ENCODE results near the gene PPARD. TPM values are rescaled to one million over a fixed set of nuclear protein-coding genes. Genes with fewer than 3 reads are reported as not detected.

PPARD gene
- total RNA-seq, 1 experiment from 2014 or later: 38.4 TPM

DNA sequence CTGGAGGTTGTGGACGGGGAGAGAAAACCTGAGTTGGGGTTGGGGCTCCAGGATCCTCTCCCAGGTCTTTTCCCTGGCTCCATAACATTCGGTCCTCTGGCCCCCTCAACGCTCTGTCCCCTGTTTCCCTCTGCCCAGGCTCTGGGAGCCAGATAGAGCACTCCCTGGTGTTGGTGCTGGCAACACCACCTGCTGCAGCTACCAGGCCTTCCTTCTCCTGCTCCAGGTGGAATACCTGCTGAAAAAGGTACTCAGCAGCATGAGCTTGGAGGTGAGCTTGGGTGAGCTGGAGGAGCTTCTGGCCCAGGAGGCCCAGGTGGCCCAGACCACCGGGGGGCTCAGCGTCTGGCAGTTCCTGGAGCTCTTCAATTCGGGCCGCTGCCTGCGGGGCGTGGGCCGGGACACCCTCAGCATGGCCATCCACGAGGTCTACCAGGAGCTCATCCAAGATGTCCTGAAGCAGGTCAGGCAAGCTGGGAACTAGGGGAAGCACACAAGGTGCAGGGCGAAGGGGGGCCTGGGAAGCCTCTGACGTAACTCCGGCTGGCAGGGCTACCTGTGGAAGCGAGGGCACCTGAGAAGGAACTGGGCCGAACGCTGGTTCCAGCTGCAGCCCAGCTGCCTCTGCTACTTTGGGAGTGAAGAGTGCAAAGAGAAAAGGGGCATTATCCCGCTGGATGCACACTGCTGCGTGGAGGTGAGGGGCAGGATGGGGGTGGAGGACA is 30.1 kb upstream of the PPARD start:
- CTCF ChIA-PET: interaction anchor here (1.0 kb wide), 1 partner anchor 137 kb away, joined by 4 read pairs; no protein-coding TSS in a partner anchor
- ATAC-seq: no peak

More for the DNA sequence above, 30.1 kb upstream of the PPARD start:
- no peaks in the 10 kb centered on the region for H3K79me2 ChIP-seq (ENCODE audit: insufficient read depth, low read length)
- H3K27ac ChIP-seq (ENCODE audit: low read depth, low read length): no peak overlapping the region
- no peaks in the 10 kb centered on the region for H3K27me3 ChIP-seq (ENCODE audit: insufficient read depth, low read length)
- no peaks in the 10 kb centered on the region for H4K20me1 ChIP-seq (ENCODE audit: insufficient read depth)
- no TSS peak for BruUV-seq (replicated peaks)
- H3K9me2 ChIP-seq (ENCODE audit: insufficient read depth): no peaks in the 10 kb centered on the region
- no peak overlapping the region for H3K4me3 ChIP-seq (replicated peaks in 1 of 2; ENCODE audit: low read depth in 1 of 2, low read length in 2 of 2)
- no peaks in the 10 kb centered on the region for H3K4me1 ChIP-seq (ENCODE audit: control insufficient read depth in 1 of 2, insufficient read depth in 2 of 2, low read length in 2 of 2)
- no peak for DNase-seq (ENCODE audit: low read depth, low spot score)
- TF ChIP-seq EZH2phosphoT487 (IDR thresholded peaks at IDR 0.05; ENCODE audit: borderline replicate concordance) (no peak), RAD21 (IDR thresholded peaks at IDR 0.05; ENCODE audit: low read depth) (no peak), FOSL1 (IDR thresholded peaks at IDR 0.05; ENCODE audit: low read depth) (no peak), EZH2 (IDR thresholded peaks at IDR 0.05) (no peak), EGR1 (IDR thresholded peaks at IDR 0.05; ENCODE audit: low read depth) (no peak), CEBPB (IDR thresholded peaks at IDR 0.05; ENCODE audit: low read depth) (no peak), POLR2AphosphoS5 (IDR thresholded peaks at IDR 0.05; ENCODE audit: low read depth, low read length) (no peak), JUND (IDR thresholded peaks at IDR 0.05) (no peak), SRF (IDR thresholded peaks at IDR 0.05; ENCODE audit: low read depth) (no peak), ZNF274 (IDR thresholded peaks at IDR 0.05; ENCODE audit: low read depth, low read length) (no peak), TCF7L2 (IDR thresholded peaks at IDR 0.05; ENCODE audit: borderline replicate concordance, extremely low read depth, insufficient read depth, insufficient read length) (no peak), SP1 (IDR thresholded peaks at IDR 0.05; ENCODE audit: low read depth) (no peak), ZFX (IDR thresholded peaks at IDR 0.05) (no peak), CBX3 (IDR thresholded peaks at IDR 0.05; ENCODE audit: low read depth) (no peak), YY1 (IDR thresholded peaks at IDR 0.05; ENCODE audit: extremely low read depth, insufficient replicate concordance, low read depth, low read length) (no peak)
- TF ChIP-seq, protein P1, sequence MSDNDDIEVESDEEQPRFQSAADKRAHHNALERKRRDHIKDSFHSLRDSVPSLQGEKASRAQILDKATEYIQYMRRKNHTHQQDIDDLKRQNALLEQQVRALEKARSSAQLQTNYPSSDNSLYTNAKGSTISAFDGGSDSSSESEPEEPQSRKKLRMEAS (IDR thresholded peaks at IDR 0.05): no peak
- TF ChIP-seq, protein P2, sequence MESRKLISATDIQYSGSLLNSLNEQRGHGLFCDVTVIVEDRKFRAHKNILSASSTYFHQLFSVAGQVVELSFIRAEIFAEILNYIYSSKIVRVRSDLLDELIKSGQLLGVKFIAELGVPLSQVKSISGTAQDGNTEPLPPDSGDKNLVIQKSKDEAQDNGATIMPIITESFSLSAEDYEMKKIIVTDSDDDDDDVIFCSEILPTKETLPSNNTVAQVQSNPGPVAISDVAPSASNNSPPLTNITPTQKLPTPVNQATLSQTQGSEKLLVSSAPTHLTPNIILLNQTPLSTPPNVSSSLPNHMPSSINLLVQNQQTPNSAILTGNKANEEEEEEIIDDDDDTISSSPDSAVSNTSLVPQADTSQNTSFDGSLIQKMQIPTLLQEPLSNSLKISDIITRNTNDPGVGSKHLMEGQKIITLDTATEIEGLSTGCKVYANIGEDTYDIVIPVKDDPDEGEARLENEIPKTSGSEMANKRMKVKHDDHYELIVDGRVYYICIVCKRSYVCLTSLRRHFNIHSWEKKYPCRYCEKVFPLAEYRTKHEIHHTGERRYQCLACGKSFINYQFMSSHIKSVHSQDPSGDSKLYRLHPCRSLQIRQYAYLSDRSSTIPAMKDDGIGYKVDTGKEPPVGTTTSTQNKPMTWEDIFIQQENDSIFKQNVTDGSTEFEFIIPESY (IDR thresholded peaks at IDR 0.05; ENCODE audit: extremely low read depth, insufficient replicate concordance, low read length): no peak
- TF ChIP-seq, protein P3, sequence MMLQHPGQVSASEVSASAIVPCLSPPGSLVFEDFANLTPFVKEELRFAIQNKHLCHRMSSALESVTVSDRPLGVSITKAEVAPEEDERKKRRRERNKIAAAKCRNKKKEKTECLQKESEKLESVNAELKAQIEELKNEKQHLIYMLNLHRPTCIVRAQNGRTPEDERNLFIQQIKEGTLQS (IDR thresholded peaks at IDR 0.05): no peak
- TF ChIP-seq, protein P4, sequence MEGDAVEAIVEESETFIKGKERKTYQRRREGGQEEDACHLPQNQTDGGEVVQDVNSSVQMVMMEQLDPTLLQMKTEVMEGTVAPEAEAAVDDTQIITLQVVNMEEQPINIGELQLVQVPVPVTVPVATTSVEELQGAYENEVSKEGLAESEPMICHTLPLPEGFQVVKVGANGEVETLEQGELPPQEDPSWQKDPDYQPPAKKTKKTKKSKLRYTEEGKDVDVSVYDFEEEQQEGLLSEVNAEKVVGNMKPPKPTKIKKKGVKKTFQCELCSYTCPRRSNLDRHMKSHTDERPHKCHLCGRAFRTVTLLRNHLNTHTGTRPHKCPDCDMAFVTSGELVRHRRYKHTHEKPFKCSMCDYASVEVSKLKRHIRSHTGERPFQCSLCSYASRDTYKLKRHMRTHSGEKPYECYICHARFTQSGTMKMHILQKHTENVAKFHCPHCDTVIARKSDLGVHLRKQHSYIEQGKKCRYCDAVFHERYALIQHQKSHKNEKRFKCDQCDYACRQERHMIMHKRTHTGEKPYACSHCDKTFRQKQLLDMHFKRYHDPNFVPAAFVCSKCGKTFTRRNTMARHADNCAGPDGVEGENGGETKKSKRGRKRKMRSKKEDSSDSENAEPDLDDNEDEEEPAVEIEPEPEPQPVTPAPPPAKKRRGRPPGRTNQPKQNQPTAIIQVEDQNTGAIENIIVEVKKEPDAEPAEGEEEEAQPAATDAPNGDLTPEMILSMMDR (IDR thresholded peaks at IDR 0.05 in 2 of 3, conservative IDR thresholded peaks at IDR 0.05 in 1 of 3; ENCODE audit: borderline replicate concordance in 1 of 3, insufficient read depth in 1 of 3, low read depth in 2 of 3, low read length in 2 of 3): no peak
- TF ChIP-seq, protein P5, sequence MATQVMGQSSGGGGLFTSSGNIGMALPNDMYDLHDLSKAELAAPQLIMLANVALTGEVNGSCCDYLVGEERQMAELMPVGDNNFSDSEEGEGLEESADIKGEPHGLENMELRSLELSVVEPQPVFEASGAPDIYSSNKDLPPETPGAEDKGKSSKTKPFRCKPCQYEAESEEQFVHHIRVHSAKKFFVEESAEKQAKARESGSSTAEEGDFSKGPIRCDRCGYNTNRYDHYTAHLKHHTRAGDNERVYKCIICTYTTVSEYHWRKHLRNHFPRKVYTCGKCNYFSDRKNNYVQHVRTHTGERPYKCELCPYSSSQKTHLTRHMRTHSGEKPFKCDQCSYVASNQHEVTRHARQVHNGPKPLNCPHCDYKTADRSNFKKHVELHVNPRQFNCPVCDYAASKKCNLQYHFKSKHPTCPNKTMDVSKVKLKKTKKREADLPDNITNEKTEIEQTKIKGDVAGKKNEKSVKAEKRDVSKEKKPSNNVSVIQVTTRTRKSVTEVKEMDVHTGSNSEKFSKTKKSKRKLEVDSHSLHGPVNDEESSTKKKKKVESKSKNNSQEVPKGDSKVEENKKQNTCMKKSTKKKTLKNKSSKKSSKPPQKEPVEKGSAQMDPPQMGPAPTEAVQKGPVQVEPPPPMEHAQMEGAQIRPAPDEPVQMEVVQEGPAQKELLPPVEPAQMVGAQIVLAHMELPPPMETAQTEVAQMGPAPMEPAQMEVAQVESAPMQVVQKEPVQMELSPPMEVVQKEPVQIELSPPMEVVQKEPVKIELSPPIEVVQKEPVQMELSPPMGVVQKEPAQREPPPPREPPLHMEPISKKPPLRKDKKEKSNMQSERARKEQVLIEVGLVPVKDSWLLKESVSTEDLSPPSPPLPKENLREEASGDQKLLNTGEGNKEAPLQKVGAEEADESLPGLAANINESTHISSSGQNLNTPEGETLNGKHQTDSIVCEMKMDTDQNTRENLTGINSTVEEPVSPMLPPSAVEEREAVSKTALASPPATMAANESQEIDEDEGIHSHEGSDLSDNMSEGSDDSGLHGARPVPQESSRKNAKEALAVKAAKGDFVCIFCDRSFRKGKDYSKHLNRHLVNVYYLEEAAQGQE (IDR thresholded peaks at IDR 0.05; ENCODE audit: low read depth): no peak
- RAD21 ChIA-PET (ENCODE audit: low non-redundant PET in 1 of 2, low total read pairs in 2 of 2, uncharacterized antibody in 2 of 2, unreplicated experiment in 2 of 2): no interaction called here
- no peak overlapping the region for H2AFZ ChIP-seq (ENCODE audit: low read depth, low read length, poor library complexity, severe bottlenecking)
- intact Hi-C loops (cut with micrococcal nuclease): no loop called here
- H3K9ac ChIP-seq (ENCODE audit: low read length): no peak overlapping the region
- peaks cover 0 to 2% of the 10 kb centered on the region in 2 experiments; a peak in 1 of 4 replicates for H3K36me3 ChIP-seq (ENCODE audit: control insufficient read depth in 1 of 2, insufficient read depth in 2 of 2, low read length in 2 of 2)
- POLR2A ChIA-PET: no interaction called here
- no peak overlapping the region for H3K4me2 ChIP-seq (ENCODE audit: low read length)
- H3K9me3 ChIP-seq (ENCODE audit: control insufficient read depth in 1 of 2, insufficient read depth in 1 of 2, low read depth in 1 of 2, low read length in 2 of 2): no peaks in the 10 kb centered on the region
